HEK293 (cell line): Measurements from ENCODE around the gene ZNF318.

Experiments used
- HOXC10 ChIP-seq: sonication (generic); formaldehyde crosslinking; IDR thresholded peaks from 2 replicates; pipeline ENCODE4 v1.8.1; 2023; ENCODE audit warnings: mild to moderate bottlenecking, missing genetic modification reagents
- TCF7L2 ChIP-seq: IDR thresholded peaks from 2 replicates; pipeline ENCODE4 v1.6.1; 2011; ENCODE audit warnings: low read depth, mild to moderate bottlenecking, inconsistent platforms, low read length, moderate library complexity, borderline replicate concordance
- TRIM28 ChIP-seq: IDR thresholded peaks from 2 replicates; pipeline ENCODE4 v1.6.1; 2011; ENCODE audit warnings: low read length, control low read depth, borderline replicate concordance
- ZBTB8A ChIP-seq: fragments of 450-650 bp; formaldehyde crosslinking; IDR thresholded peaks from 2 replicates; pipeline ENCODE4 v1.5.1; 2016; ENCODE audit warnings: missing biosample characterization, missing genetic modification characterization
- ZNF202 ChIP-seq: fragments of 450-650 bp; formaldehyde crosslinking; IDR thresholded peaks from 2 replicates; pipeline ENCODE4 v1.5.1; 2016; ENCODE audit warnings: missing biosample characterization, missing genetic modification characterization, borderline replicate concordance
- ZNF211 ChIP-seq: fragments of 450-650 bp; formaldehyde crosslinking; IDR thresholded peaks from 2 replicates; pipeline ENCODE4 v1.5.1; 2016; ENCODE audit warnings: low read depth, missing biosample characterization, missing genetic modification characterization
- ZNF24 ChIP-seq: fragments of 450-650 bp; formaldehyde crosslinking; IDR thresholded peaks from 2 replicates; pipeline ENCODE4 v1.5.1; 2016; ENCODE audit warnings: missing biosample characterization, missing genetic modification characterization
- ZNF521 ChIP-seq: fragments of 450-650 bp; formaldehyde crosslinking; IDR thresholded peaks from 2 replicates; pipeline ENCODE4 v1.5.1; 2017; ENCODE audit warnings: missing biosample characterization, mild to moderate bottlenecking, missing genetic modification characterization
- ZNF544 ChIP-seq: fragments of 450-650 bp; formaldehyde crosslinking; IDR thresholded peaks from 2 replicates; pipeline ENCODE4 v1.5.0; 2017; ENCODE audit warnings: missing biosample characterization, missing genetic modification characterization
- ZNF558 ChIP-seq: fragments of 450-650 bp; formaldehyde crosslinking; IDR thresholded peaks from 2 replicates; pipeline ENCODE4 v1.5.1; 2016; ENCODE audit warnings: missing biosample characterization, missing genetic modification characterization
- ZNF629 ChIP-seq: fragments of 450-650 bp; formaldehyde crosslinking; IDR thresholded peaks from 2 replicates; pipeline ENCODE4 v1.5.1; 2017; ENCODE audit warnings: missing biosample characterization, missing genetic modification characterization
- ZNF785 ChIP-seq: fragments of 450-650 bp; formaldehyde crosslinking; IDR thresholded peaks from 2 replicates; pipeline ENCODE4 v1.5.1; 2016; ENCODE audit warnings: missing biosample characterization, missing genetic modification characterization
- TF ChIP-seq, protein P1 (sequence below): fragments of 450-650 bp; formaldehyde crosslinking; IDR thresholded peaks from 2 replicates; pipeline ENCODE4 v1.5.1; 2016; ENCODE audit warnings: missing biosample characterization, missing genetic modification characterization
- TF ChIP-seq, protein P2 (sequence below): fragments of 450-650 bp; formaldehyde crosslinking; IDR thresholded peaks from 2 replicates; pipeline ENCODE4 v1.5.1; 2017; ENCODE audit warnings: missing biosample characterization, missing genetic modification characterization

DNA sequence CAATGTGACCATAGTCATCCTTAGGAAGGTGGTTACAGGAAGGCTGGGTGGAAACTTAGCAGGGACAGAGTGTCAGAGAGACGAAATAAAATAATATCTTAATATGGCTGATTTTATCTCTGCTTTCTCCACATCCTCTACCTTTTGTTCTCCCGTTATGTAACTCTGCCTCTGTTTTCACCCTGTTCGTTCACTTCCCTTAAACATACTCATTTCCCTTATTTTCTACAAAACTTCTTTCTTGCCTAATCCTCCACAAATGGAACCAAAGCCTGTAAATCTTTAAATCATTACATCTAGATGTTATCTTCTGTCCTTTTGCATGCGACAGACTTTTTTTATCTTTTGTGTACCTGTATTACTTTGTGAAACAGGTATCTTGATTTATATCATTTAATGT is 37.6 kb downstream of the ZNF318 start:
- TF ChIP-seq ZNF629 (tag by site-specific recombination): no peak
- TF ChIP-seq TRIM28: no peak
- no peak for TF ChIP-seq HOXC10
- TF ChIP-seq ZNF785 (tag by site-specific recombination): no peak
- TF ChIP-seq, protein P1, sequence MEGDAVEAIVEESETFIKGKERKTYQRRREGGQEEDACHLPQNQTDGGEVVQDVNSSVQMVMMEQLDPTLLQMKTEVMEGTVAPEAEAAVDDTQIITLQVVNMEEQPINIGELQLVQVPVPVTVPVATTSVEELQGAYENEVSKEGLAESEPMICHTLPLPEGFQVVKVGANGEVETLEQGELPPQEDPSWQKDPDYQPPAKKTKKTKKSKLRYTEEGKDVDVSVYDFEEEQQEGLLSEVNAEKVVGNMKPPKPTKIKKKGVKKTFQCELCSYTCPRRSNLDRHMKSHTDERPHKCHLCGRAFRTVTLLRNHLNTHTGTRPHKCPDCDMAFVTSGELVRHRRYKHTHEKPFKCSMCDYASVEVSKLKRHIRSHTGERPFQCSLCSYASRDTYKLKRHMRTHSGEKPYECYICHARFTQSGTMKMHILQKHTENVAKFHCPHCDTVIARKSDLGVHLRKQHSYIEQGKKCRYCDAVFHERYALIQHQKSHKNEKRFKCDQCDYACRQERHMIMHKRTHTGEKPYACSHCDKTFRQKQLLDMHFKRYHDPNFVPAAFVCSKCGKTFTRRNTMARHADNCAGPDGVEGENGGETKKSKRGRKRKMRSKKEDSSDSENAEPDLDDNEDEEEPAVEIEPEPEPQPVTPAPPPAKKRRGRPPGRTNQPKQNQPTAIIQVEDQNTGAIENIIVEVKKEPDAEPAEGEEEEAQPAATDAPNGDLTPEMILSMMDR (tag by site-specific recombination): no peak
- no peak for TF ChIP-seq ZNF24 (tag by site-specific recombination)
- TF ChIP-seq ZNF211: no peak
- no peak for TF ChIP-seq ZBTB8A (tag by site-specific recombination)
- no peak for TF ChIP-seq ZNF558 (tag by site-specific recombination)
- no peak for TF ChIP-seq TCF7L2
- no peak for TF ChIP-seq ZNF521 (tag by site-specific recombination)
- no peak for TF ChIP-seq ZNF202
- no peak for TF ChIP-seq ZNF544 (tag by site-specific recombination)
- TF ChIP-seq, protein P2, sequence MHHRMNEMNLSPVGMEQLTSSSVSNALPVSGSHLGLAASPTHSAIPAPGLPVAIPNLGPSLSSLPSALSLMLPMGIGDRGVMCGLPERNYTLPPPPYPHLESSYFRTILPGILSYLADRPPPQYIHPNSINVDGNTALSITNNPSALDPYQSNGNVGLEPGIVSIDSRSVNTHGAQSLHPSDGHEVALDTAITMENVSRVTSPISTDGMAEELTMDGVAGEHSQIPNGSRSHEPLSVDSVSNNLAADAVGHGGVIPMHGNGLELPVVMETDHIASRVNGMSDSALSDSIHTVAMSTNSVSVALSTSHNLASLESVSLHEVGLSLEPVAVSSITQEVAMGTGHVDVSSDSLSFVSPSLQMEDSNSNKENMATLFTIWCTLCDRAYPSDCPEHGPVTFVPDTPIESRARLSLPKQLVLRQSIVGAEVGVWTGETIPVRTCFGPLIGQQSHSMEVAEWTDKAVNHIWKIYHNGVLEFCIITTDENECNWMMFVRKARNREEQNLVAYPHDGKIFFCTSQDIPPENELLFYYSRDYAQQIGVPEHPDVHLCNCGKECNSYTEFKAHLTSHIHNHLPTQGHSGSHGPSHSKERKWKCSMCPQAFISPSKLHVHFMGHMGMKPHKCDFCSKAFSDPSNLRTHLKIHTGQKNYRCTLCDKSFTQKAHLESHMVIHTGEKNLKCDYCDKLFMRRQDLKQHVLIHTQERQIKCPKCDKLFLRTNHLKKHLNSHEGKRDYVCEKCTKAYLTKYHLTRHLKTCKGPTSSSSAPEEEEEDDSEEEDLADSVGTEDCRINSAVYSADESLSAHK (tag by site-specific recombination): no peak
